Kidney epithelial cell (primary cell): ENCODE results near the gene DCP2. TPM values are rescaled to one million over a fixed set of nuclear protein-coding genes. Genes with fewer than 3 reads are reported as not detected.

Source experiments
- DNase-seq: peaks from one replicate; pipeline ENCODE4 v3.0.0-alpha.2; 2010; ENCODE audit warnings: low read depth
- H3K27me3 ChIP-seq: 2 replicates; pipeline ENCODE4 v1.6.0; 2011; ENCODE audit warnings: low read length; ENCODE audit not compliant: control insufficient read depth, insufficient read depth
- H3K36me3 ChIP-seq: 2 replicates; pipeline ENCODE4 v1.5.1; 2011; ENCODE audit warnings: low read length; ENCODE audit not compliant: control insufficient read depth, insufficient read depth
- H3K4me3 ChIP-seq: 2 replicates; pipeline ENCODE4 v1.5.1; 2011; ENCODE audit warnings: low read depth, mild to moderate bottlenecking, control low read depth, low read length
- CTCF ChIP-seq: IDR thresholded peaks from 2 replicates; pipeline ENCODE4 v1.5.1; 2011; ENCODE audit warnings: mild to moderate bottlenecking, moderate library complexity, low read length, control low read depth, inconsistent platforms; ENCODE audit not compliant: insufficient read depth, poor library complexity, severe bottlenecking
- total RNA-seq: library from RNA; depleted of rRNA; stranded (reverse); fragments of >200 nt; gene quantifications from 2 replicates; pipeline ENCODE4 v1.2.3, GENCODE V29; 2015

The DCP2 gene
- total RNA-seq, 1 donor from 2014 or later: 33.4 TPM

GRCh38 chr5:113027431-113027830 lies 50.8 kb downstream of the DCP2 start:
- no peak for TF ChIP-seq CTCF
- Histone ChIP-seq H3K27me3 (no peaks in the 10 kb centered on the region), H3K36me3 (no peaks in the 10 kb centered on the region), H3K4me3 (no peak overlapping the region)
- no peak for DNase-seq

GRCh38 chr5:113029614-113030013 lies 53.0 kb downstream of the DCP2 start:
- TF ChIP-seq CTCF: no peak
- H3K27me3 ChIP-seq: no peaks in the 10 kb centered on the region
- H3K4me3 ChIP-seq: no peak overlapping the region
- no peaks in the 10 kb centered on the region for H3K36me3 ChIP-seq
- no peak for DNase-seq

- H3K4me3 ChIP-seq: no peak overlapping the region
- TF ChIP-seq CTCF: no peak
- H3K27me3 ChIP-seq: no peaks in the 10 kb centered on the region
- no peak for DNase-seq
- no peaks in the 10 kb centered on the region for H3K36me3 ChIP-seq
Observed at GRCh38 chr5:113031104-113031503, 54.5 kb downstream of the DCP2 start.

GRCh38 chr5:113031557-113031956 lies 55.0 kb downstream of the DCP2 start:
- Histone ChIP-seq H3K36me3 (no peaks in the 10 kb centered on the region), H3K27me3 (no peaks in the 10 kb centered on the region), H3K4me3 (no peak overlapping the region)
- TF ChIP-seq CTCF: no peak
- no peak for DNase-seq

GRCh38 chr5:113034182-113034773 lies 57.7 kb downstream of the DCP2 start:
- DNase-seq: peak; percentile 77
- no peaks in the 10 kb centered on the region for H3K36me3 ChIP-seq
- TF ChIP-seq CTCF: no peak
- H3K27me3 ChIP-seq: no peaks in the 10 kb centered on the region
- no peak overlapping the region for H3K4me3 ChIP-seq

GRCh38 chr5:113035096-113035495 lies 58.5 kb downstream of the DCP2 start:
- Histone ChIP-seq H3K27me3 (no peaks in the 10 kb centered on the region), H3K36me3 (no peaks in the 10 kb centered on the region), H3K4me3 (no peak overlapping the region)
- TF ChIP-seq CTCF: no peak
- DNase-seq: no peak
